Stimulated activated CD4-positive, alpha-beta T cell treated with anti-CD3 and anti-CD28 coated beads, TNF-alpha, amount 100 ng/mL, for 4 hours (primary cell): Measurements from ENCODE around the gene NFXL1.

Source experiments
- DNase-seq, 3 experiments: peaks; one replicate each; pipeline ENCODE4 v3.0.0-alpha.2; 2020; ENCODE audit warnings: low read depth in 3 of 3

Gene NFXL1

DNA sequence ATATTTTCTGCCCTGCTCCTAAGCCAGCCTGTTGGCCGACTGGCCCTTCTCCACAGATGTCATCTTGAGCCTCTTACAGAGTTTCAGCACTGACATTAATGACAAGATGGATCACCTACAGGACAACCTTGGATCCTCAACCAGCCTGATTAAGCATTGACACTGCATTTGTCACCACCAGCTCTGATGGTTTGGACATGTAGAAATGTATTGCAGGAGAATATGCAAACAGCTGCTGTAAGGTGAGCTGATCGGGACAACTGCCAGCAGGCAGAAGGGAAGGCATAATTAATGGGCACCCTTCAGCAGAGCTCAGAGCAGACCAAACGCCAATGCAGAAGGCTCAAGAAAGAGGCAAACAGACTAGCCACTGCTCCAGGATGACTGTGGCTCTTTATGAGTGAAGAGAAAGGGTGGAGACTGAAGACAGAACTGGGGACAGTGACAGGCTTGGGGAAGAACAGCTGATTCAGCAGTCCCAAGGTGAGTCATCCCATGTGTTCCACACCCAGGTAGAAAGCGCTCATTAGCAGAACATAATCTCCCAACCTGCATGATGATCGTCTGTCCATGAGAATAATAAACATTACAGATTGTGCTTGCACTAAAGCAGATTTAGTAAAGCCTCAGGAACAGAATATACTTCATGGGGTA lies 83.2 kb downstream of the NFXL1 start:
- no peak for DNase-seq

DNA sequence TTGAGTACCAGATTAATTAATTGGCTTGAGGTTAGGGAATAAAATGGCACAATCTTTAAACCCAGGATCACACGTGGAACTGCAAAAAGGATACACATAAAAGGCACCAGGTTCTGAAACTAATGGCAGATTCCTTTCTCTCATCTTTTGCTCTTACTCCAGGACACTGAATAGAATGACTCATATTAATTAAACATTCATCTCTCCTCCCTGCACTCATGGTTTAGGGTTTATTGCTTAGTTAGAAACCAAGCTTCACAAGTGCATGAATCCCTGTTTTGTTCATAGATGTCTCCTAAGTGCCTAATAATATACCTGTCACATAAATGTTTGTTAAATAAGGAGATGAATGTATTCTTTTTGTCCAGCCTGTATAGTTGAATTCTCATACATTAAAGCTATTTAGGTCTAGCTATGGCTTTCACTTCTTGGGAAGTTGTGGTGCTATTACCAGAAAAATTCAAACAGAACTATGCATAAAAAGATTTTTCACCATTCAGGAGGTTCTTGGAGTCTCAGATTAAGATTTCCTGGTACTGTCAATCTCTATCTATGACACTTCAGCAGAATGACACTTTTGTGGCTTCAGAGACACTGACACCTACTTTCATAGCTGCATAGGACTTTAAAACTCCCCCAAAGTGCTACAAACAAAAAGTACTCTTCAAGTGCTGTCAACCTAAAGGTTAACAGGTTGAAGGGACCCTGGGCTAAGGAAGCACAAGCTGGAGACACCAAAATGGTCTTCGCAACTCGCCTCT lies 83.9 kb downstream of the NFXL1 start:
- no peak for DNase-seq

DNA sequence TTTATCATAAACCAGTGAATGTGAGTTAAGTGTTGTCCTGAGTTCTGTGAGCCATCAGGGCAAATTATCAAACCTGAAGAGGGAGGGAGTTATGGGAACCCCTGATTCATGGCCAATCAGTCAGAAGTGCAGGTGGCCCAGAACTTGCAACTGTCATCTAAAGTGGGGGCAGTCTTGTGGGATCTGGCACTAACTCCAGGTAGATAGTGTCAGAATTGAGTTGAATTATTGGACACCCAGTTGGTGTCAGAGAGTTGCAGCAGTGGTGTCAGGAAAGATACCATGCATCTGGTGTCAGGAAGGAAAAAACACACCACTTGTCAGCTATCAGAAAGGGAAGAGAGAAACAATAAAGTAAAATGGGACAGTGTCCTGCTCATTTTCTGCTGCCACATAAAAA lies 84.9 kb downstream of the NFXL1 start:
- no peak for DNase-seq

GRCh38 chr4:47827343-47828047 lies 86.9 kb downstream of the NFXL1 start:
- no peak for DNase-seq

DNA sequence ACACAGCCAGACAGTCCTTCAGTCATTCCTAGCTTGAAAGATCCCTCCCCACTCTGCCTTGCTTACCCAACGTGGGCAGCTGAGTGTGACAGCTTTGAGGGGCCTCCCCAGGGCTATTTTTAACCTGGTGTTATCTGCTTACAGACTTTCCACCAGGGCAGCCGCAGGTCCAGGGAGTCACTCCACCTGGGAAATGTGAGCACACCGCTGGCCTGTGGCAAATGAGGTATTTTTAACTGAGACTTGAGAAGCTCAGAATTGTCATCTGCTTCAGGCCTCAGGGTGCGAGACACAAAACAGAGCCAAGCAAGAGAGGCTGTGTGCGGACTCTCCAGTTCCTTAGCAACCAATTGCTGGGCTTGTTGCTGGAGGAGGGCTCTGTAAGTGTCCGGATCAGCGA lies 89.5 kb downstream of the NFXL1 start:
- DNase-seq: no peak

DNA sequence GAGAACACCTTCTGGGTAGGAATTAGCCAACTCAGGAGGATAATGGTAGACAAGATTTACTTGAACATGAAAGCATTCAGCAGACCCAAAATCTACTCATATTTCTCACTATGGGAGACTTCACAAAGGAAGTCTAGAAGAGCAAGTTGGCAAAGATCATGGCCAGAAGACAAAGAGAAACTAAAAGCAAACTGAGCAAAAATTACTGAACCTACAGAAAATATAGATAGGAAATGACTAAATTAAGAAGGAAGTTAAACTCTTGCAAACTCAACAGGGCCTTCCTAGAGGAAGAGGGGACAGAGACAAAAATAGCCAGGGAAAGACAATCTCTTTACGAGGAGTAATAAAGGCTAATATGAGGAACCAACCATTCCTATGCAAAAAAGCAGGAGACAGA lies 95.2 kb downstream of the NFXL1 start:
- no peak for DNase-seq

- no peak for DNase-seq
Measured at GRCh38 chr4:47817275-47817674, 97.1 kb downstream of the NFXL1 start.

DNA sequence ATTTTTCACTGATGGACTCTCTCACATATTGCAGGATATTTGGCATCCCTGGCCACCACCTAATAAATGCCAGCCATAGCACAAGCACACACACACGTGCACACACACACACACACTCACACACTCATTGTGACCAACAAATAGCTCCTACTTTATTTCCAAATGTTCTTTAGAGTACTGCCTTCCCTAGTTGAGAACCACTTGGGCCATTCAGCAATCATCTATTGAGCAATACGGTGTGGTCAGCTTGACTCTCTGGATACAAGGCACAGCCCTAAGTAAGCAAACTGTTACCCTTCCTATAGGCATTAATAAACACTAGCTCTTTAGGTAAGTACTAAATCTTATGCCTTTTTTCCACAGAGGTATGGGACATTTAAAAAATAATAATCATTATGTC lies 97.6 kb downstream of the NFXL1 start:
- DNase-seq: no peak

DNA sequence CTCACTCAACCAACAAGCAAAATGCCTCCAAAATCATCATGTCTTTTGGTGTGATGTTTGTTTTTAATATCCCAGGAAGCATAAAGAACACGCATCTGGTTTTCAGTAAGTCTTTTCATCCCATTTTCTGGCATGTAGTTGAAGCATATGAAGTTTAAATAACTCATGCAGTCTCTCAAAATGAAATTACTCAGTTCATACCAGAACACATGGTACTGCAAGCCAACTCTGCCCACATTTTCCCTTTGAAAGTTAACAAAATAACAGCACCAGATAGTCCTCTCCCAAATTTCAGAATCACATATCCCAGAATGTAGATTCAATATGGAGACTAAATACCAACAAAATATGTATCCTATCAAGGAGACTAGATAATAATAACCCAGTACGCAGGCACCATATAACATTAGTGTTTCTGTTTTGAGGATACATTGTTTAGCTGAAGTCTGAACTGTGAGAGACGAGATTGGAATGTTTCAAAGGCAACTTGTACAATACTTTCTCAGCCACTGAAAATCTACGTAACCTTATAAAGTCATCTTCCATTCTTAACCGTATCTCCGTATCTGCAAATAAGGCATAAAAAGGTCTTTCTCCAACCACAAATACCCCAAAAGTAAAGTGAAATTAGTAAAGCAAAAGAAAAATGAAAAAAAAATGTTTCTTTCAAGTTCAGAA lies 99.6 kb downstream of the NFXL1 start:
- no peak for DNase-seq

- DNase-seq: no peak
Measured at GRCh38 chr4:47809654-47810203, 104.7 kb downstream of the NFXL1 start.

- no peak for DNase-seq
Measured at GRCh38 chr4:47804598-47804997, 109.8 kb downstream of the NFXL1 start.

GRCh38 chr4:47801481-47802002 lies 112.8 kb downstream of the NFXL1 start:
- no peak for DNase-seq

- no peak for DNase-seq
Measured at GRCh38 chr4:47798165-47798564, 116.2 kb downstream of the NFXL1 start.
